Measurements from ENCODE around the gene ATP6V0B.

The ATP6V0B gene

GRCh38 chr1:43982241-43982640 is 7.5 kb downstream of the ATP6V0B start:
- H3K27ac ChIP-seq: no peak overlapping the region

GRCh38 chr1:43982808-43983207 is 8.0 kb downstream of the ATP6V0B start:
- TF ChIP-seq CTCF (conservative IDR thresholded peaks at IDR 0.05): no peak
- no peak overlapping the region for H3K27ac ChIP-seq

More at GRCh38 chr1:43982241-43982640, 7.5 kb downstream of the ATP6V0B start:
- TF ChIP-seq CTCF (conservative IDR thresholded peaks at IDR 0.05): no peak

GRCh38 chr1:43983253-43983899 is 8.6 kb downstream of the ATP6V0B start:
- H3K27ac ChIP-seq: no peak overlapping the region
- TF ChIP-seq CTCF (conservative IDR thresholded peaks at IDR 0.05): no peak

GRCh38 chr1:43984855-43985254 is 10.1 kb downstream of the ATP6V0B start:
- no peak for TF ChIP-seq CTCF (conservative IDR thresholded peaks at IDR 0.05)
- H3K27ac ChIP-seq: no peak overlapping the region

GRCh38 chr1:43985984-43986595 is 11.3 kb downstream of the ATP6V0B start:
- H3K27ac ChIP-seq: no peak overlapping the region
- no peak for TF ChIP-seq CTCF (conservative IDR thresholded peaks at IDR 0.05)

- H3K27ac ChIP-seq: no peak overlapping the region
- no peak for TF ChIP-seq CTCF (conservative IDR thresholded peaks at IDR 0.05)
Measured at GRCh38 chr1:43986712-43987111, 12.0 kb downstream of the ATP6V0B start.

- no peak for TF ChIP-seq CTCF (conservative IDR thresholded peaks at IDR 0.05)
- no peak overlapping the region for H3K27ac ChIP-seq
Measured at GRCh38 chr1:43987159-43987902, 12.6 kb downstream of the ATP6V0B start.
